NCI-H1417 treated with DMSO at 0.1 percent for 48 hours (cell line): ENCODE data around the gene HELT.
"Not testable (repeated sequence)": the region's sequence is repeated elsewhere in the genome, so short reads cannot be mapped to it uniquely, and the experiment has no call there.

Source experiments
- DNase-seq: peaks from one replicate; lab custom pipeline; 2025; lab: John Stamatoyannopoulos, UW

The HELT gene

DNA sequence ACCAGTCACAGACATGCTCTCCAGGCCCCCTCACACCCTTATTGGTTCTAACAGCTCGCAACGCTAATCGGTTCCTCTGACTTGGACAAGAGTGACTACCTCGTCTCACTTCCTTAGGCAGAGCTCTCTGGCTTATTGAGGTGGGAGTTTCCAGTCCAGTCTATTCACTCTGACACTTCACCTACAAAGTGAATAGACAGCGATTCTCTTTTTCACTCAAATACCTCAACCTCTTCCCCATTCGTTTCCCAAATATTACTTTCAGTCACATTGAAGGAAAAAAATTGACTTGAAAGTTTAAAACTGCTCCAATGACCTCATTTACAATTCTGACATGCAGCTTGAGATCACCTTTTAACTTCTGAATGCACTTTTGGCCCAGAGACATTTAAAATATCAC, 17.7 kb downstream of the HELT start:
- DNase-seq = no peak

DNA sequence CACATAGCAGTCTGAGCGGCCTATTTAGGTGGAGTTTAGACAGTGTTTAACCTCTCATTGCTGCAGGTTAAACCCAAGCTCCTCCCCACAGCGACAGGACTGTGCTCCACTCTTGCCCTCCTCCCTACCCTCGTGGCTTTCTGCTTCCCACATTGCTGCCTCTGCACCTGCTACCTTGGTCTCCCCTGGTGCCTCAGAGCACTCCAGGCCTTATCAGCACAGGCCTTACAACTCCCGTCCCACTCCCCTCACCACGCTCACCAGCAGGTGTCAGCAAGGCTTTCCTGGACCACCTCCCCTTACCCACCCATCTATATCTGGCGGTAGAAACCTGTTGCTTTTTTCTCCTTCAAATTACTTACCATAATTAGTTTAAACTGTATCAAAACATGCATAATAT, 18.6 kb downstream of the HELT start:
- DNase-seq = no peak

DNA sequence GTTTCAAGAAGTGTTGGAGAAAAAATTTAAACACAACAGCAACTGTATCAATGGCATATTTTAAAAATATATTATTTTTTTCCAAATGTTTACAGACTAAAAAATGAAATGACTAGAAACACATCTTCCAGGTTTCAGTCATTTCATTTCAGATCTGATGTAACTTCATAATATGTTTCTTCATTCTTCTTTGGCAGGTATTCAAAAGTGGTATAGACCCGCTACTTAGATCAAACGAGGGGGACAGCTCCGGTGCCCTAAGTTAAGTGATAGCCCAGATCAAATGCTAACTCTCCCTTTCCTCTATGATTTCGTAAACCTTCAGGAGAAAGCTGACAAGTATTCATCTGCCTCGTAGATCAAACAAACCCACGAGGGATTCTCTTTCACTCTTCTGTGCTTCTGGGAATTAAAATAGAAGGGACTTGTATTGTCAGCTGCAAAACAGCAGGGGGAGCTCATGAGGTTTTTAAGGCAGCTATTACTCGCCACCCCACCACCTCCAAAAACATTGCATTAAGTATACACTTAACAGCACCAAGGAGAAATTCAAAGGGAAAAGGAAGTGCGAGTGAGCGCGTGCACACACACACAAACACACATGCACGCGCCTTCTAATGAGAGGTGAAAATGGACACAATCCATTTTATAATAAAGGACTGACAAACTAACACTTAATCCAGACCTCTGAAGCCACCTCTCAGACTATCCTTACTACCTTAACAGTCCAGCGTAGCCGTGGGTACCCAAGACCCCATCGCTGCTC, 21.4 kb downstream of the HELT start:
- DNase-seq = peak; percentile 57

DNA sequence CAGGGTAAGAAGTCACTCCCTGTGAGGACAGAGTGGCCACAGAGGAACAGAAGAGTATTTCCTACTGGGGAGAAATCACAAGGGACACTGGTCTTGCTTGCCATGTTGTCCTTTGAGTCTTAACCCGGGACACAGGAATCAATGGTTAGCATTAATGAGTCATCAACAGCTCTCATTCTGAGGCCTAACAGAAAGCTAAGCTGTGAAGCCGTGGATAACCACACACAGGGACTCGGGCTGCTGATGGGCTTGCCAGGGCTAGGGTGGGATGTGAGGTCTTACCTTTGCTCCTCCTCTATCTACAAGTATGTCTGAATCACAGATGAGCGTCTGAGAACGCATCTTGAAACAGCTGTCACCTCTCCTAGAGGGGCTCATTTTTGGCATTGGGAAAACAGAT, 22.2 kb downstream of the HELT start:
- no peak for DNase-seq

DNA sequence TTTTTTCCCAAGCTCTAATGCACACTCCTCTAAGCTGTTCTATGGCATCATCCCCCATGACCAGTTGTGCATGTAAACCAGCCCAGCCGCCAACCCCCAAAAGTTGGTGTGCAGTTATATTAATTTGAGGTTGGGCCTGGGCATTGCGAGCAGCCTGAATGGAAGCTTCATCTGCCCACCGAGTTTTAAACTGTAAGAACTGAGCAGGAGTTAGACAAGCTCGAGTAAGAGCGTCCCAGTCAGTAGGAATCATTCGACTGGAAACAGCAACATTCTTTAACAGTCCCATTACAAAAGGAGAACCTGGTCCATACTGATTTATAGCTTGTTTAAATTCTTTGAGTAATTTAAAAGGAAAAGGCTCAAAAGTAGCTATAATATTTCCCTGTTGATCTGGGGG, 32.0 kb downstream of the HELT start:
- not testable (repeated sequence) for DNase-seq

DNA sequence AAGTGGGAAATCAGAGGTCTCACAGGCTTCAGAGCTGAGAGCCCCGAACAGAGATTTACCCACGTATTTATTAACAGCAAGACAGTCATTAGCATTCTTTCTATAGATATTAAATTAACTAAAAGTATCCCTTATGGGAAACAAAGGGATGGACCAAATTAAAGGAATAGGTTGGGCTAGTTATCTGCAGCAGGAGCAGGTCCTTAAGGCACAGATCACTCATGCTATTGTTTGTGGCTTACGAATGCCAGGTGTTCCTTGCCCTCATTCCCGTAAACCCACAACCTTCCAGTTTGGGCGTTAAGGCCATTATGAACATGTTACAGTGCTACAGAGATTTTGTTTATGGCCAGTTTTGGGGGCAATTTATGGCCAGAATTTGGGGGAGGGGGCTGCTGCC, 33.0 kb downstream of the HELT start:
- not testable (repeated sequence) for DNase-seq

DNA sequence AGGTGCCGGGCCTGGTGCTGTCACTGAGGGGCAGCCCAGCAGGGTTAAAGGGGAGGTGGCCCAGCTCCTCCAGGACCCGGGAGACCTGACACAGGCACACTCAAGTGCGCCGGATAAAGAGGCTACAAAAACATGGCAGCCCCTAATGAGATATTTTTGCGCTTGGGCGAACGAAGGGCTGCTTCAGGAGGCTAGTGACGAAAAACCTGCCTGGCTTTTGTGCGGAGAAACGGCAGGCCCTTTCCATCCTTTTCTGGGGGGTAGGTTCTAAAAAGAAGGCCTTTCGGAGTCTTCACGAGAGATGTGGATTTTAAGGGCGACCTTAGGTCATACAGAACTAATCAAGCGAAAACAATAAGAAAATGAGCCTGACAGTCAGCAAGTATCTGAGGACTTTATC, 35.5 kb downstream of the HELT start:
- no peak for DNase-seq

DNA sequence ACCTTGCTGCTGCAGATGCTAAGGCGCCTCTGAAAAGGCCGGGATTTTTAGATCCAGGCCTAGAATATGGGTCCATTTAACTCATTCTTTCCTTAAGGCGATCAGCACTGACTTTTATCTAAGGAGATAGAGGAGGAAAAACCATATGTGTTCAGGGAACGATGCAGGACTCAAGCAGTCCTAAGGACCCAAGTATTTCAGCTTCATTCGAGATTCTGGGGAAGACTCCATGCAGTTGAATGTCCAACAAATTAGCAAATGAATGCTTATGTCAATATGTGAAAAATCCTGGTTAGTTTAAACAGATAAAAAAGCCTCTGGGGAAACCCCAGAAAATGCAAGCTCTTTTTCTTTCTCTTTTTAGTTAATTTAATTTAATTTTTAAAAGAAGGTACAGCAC, 36.0 kb downstream of the HELT start:
- DNase-seq = no peak

DNA sequence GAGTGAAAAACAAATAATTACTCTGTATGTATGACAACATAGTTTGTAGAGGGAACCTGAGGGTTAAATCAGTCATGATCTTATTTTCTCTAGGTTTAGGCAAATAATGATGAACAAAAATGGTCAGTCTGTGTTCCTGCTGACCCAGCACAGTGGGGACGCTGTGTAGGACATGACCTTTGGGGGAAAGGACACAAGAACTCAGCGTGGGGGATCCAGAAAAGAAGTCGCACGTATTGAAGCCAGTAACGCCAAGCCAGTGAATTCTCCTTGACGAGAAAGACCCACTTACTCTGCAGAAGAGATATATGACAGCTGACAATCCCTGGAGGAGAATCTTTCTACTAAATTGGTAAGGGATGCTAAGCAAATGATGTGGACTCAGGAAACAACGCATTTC, 36.6 kb downstream of the HELT start:
- DNase-seq = no peak

DNA sequence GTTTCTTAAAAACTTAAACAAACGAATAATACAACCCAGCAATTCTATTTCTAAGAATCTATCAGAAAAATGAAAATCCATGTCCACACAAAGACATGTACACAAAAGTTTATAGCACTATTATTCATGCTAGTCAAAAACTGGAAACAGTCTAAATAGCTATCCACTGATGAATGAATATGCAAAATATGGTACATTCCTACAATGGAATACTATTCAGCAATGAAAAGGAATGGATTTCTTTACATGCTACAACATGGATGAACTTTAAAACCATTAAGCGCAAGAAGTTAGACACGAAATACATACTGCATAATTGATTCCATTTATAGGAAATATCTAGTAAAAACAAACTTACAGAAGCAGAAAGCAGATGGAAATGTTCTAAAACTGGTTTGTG, 43.3 kb downstream of the HELT start:
- no peak for DNase-seq

DNA sequence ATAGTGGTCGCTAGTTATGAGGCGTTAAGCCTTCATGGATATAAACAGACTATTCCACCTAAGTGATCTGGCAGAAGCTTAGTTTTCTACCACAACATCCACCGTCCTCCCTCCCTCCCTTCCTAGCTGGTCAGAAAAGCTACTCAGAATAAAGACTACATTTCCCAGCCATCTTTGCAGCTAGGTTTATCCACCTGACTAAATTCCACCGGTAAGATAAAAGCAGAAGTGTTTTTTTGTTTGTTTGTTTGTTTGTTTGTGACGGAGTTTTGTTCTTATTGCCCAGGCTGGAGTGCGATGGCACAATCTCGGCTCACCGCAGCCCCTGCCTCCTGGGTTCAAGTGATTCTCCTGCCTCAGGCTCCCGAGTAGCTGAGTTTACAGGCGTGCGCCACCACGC, 44.3 kb downstream of the HELT start:
- no peak for DNase-seq

DNA sequence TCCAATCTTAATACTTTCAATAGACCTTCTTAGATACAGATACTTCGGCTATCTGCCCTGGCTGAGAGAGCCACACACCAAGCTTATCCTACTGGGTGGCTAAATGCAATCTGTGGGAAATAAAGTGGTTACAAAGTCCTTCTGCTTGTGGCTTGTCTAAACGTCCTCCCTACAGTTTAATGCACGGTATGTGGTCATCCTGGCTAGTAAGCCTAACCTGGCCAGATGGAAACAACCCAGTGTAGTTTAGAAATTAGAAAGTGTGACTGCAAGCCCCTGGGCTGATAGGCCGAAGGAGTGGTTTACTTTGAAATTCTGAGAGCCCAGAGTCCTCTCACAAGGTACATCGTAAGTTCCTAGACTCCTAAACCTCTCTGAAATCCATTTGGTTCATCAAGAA, 47.9 kb downstream of the HELT start:
- DNase-seq = no peak

DNA sequence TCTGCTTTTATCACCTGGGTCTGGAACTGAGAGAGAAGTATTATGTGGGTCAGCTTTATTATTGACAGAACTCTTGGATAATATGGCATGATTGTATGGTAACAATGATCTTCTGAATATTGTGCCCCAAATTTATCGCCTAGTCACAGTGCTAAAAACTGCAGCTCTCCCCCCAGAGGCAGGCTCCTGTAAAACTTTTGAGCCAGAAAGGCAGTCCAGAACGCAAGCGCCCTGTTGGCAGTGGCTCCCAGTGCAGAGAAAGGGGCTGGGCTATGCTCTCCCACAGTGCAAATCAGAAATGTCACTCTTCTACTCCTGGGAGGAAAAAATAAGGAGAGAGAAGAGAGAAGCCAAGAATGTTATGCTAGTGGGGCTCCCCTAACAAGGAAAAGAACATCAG, 50.5 kb downstream of the HELT start:
- no peak for DNase-seq
